KG1 (cell line): ENCODE data around the gene INSC.
"Not testable (repeated sequence)": the region's sequence is repeated elsewhere in the genome, so short reads cannot be mapped to it uniquely, and the experiment has no call there.

ENCODE experiments used
- DNase-seq: peaks from one replicate; lab custom pipeline; 2025; lab: John Stamatoyannopoulos, UW

INSC gene

DNA sequence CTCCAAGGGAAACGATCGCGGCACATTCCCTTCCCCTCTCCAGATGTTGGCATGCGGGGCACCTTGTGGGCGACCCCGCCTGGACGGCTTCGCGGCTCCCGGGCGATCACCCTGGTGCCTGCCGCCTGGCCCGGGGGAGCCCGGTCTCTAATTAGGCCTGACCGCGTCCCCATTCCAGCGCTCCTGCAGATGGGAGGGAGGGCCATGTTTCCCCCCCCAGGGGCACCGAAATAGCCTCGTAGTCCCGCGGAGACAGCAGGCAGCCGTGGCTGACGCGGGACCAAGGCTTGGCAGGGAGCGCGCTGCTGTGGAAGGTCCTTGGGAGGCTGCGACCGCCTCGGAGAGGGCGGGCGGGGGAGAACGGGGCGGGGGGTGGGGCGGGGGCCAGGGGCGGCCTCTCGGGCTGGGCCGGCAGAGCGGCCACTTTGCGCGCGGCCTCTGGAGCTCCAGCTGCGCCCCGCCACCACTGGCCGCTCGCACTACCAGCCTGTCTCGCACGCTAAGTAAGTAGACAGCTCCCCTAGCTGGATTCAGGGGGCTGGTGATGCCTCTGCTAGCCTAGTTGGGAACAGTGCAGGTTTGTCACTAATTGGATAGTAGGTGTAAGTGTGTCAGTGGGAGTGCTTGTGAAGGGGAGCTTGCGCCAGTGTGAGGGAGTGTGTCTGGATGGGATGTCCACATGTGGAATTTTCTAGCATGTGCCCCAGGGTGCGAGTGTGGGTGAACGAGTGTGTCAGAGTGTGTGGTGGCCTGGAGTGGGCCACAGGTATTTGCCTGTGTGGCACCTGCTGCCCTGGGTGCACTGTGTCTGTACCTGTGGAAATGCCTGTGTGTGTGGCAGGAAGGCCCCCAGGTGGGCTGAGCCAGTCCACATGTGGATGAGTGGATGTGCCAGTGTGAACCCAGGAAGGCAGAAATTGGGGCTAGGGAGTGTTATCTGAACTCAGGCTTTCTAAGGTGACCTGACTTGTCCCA is at the start of gene INSC:
Gene INSC (plus strand): TSS at position 423 of the 975 bp plus-strand sequence. CDS start 34,252 bp downstream, outside the sequence.
- DNase-seq, result no peak

DNA sequence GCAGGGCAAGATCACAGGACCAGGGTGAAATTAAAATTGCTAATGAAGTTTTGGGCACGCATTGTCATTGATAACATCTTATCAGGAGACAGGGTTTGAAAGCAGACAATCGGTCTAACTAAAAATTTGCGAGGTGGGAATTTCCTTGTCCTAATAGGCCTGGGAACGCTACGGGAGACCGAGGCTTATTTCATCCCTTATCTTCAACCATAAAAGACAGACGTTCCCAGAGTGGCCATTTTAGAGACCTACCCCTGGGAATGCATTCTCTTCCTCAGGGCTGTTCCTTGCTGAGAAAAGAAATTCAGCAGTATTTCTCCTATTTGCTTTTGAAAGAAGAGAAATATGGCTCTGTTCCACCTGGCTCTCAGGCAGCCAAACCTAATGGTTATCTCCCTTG is 45.0 kb upstream of the INSC start:
- not testable (repeated sequence) for DNase-seq

DNA sequence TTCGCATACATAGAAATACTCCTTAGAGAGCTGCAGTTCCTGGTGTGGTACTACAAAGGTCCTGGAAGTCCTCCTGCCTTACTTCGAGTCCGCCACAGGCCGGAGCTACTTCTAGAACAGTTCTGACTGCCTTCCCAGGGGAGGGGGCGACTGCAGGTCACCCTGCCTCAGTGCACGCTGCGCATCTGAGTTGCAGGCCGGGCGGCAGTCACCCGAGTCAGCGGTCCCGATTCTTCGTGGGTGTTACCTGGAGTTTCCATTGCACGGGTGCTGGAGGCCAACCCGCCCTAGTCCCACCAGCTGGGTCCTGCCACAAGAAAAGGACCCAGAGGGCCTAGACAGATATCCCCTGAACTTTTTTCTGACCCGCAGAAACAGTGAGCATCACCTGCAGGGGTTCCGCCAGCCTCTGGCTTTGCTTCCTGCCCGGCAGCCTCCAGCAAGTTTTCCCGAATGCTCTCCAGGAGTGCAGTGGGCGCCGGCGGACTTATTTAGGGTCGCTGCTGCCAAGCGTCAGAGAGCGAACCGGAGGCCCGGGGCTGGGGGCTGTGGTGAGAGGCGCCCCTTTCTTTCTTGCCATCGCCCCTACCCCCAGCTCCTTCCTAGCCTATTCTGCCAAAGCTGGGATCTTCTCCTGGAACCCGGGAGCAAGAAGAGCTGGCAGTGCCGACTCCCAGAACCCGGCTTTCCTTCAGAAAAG is 43.0 kb upstream of the INSC start:
- DNase-seq, result no peak

GRCh38 chr11:15072551-15073143 is 42.1 kb upstream of the INSC start:
- no peak for DNase-seq

GRCh38 chr11:15073361-15074205 is 41.1 kb upstream of the INSC start, which contains the start of gene CALCB:
Gene CALCB (plus strand): TSS chr11:15073593. CDS start chr11:15074719, 1,126 bp downstream.
- DNase-seq, result no peak

- DNase-seq, result peak; percentile 32
These were observed 40.2 kb upstream of the INSC start for GRCh38 chr11:15074206-15075161.

DNA sequence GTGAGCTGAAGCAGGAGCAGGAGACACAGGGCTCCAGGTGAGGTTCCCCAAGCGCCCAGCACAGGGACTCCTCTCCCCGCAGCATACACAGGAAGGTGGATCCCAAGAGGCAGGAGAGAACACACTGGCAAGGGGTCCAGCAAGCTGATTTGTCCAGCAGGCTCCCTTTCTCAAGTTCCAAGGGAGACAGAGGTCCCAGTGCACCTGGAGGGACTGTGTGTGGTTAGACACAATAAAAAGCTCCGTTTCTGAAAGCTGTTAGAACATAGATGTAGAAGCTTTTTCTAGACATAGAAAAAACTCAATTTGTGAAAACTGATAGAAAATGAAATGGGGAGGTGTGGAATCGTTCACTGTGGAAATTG is 39.6 kb upstream of the INSC start:
- DNase-seq, result no peak

GRCh38 chr11:15091175-15091574 is 23.5 kb upstream of the INSC start:
- no peak for DNase-seq

- DNase-seq, result no peak
These were observed 23.1 kb upstream of the INSC start for GRCh38 chr11:15091625-15092024.

GRCh38 chr11:15093432-15093831 is 21.3 kb upstream of the INSC start:
- DNase-seq, result no peak

GRCh38 chr11:15095736-15096228 is 18.9 kb upstream of the INSC start:
- no peak for DNase-seq

GRCh38 chr11:15097411-15097810 is 17.3 kb upstream of the INSC start:
- no peak for DNase-seq

GRCh38 chr11:15099267-15099666 is 15.5 kb upstream of the INSC start:
- DNase-seq, result no peak

GRCh38 chr11:15101072-15101709 is 13.5 kb upstream of the INSC start:
- peak; percentile 21 for DNase-seq

DNA sequence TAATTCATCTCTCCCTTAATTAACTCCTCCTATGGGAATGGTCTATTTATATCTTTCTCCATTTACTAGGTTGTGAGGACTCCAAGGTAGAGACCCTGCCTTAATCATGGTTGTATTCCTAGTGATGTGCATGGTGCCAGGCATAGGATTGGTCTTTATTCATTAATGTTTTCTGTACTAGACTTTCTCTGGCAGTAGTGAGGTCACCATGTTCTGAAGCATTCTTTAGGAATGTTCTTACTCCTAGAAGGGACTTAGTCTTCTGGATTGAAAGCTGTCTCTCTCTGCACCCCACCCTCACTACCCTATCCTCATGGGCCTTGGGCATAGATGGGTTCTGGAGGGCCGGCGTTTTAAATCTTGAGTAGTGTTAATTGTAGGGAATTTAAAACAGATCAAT is 10.6 kb upstream of the INSC start:
- no peak for DNase-seq

DNA sequence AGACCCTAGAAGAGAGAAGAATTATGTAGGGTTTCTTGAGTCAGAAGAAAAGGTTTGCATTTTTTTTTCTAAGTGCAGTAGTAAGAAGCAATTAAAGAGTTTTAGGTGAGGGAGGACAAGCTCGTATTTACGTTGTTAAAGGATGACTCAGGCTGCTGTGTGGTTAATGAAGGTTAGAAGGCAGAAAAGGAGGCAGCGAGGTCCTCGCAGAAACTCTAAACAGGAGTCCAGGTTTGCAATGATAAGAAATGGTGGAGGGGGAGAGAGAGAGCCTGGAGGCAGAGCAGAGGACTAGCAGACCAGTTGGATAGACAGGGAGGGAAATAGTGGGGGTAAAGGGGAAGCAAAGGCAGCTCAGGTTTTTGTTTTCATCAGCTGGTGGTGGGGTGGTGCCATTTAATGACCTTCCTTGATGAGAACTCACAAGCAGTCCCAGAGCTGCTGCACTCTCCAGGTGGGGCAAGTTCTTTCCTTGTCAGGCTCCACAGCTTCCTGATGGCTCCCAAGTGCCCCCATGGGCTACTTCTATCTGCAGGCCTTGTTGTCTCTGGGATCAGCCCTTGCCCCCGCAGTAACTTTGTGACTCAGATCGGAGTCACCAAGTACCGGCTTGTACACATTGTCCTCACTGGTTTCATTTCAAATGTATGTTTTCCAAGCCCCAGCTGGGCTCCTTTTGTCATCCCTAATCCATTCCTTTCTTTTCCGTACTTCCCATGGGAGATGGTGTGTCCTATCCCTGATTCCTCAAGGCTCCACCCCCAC is 8.3 kb upstream of the INSC start:
- no peak for DNase-seq

- DNase-seq, result no peak
These were observed 6.8 kb upstream of the INSC start for GRCh38 chr11:15107730-15108515.

GRCh38 chr11:15108592-15109130 is 6.1 kb upstream of the INSC start:
- no peak for DNase-seq
